Myocyte (in vitro differentiated cells): ENCODE results near the gene TTLL10. TPM values are rescaled to one million over a fixed set of nuclear protein-coding genes. Genes with fewer than 3 reads are reported as not detected.
"Not testable (repeated sequence)": the region's sequence is repeated elsewhere in the genome, so short reads cannot be mapped to it uniquely, and the experiment has no call there.

ENCODE experiments used
- DNase-seq: peaks from one replicate; pipeline ENCODE4 v3.0.0-alpha.2; 2012; ENCODE audit warnings: low read depth
- total RNA-seq: library from RNA; depleted of rRNA; stranded (reverse); fragments of >200 nt; gene quantifications from 2 replicates; pipeline ENCODE4 v1.2.3, GENCODE V29; 2014

The TTLL10 gene
- total RNA-seq, 1 donor from 2014 or later: not detected

DNA sequence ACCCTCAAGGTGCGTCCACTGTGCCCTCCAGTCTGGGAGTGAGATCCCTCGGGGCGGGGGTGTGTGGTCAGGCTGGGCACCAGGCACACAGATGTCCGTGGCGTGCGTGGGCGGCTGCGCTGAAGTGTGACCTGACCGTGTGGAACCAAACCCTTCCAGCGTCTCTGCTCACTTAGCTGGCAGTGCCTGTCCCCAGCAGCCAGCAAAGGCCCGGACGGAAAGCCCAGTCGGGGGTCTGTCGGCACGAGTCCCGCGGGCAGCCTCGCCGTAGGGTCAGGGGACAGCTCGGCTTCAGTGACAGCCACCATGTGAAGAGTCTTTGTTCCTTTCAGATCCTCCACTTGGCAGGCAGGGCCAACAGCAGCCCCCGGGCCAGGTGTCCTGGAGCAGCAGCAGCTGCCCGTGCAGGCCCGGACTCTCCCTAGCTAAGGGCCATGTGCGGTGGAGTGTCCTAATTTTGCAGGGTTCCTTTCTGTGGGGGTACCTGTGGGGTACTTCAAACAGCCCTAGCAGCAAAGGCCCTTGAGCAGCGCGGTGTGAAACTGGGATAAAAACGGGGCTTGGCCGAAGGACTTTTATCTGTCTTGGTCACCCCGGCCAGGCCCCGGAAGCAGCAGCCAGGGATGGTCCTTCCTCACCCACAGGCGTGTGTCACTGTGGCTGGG, 11.6 kb downstream of the TTLL10 start:
- peak; percentile 26 for DNase-seq

DNA sequence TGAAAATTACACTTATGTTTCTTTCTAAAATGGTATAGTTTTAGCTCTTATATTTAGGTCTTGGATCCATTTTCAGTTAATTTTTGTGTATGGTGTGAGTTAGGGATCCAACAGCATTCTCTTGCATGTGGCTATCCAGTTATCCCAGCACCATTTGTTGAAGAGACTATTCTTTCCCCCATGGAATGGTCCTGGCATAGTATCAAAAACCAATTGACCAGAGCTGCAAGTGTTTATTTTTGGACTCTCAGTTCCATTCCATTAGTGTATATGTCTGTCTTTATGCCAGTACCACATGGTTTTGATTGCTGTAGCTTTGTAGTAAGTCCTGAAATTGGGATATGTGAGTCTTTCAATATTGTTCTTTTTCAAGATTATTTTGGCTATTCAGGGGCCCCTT, 14.3 kb downstream of the TTLL10 start:
- peak; percentile 86 for DNase-seq

DNA sequence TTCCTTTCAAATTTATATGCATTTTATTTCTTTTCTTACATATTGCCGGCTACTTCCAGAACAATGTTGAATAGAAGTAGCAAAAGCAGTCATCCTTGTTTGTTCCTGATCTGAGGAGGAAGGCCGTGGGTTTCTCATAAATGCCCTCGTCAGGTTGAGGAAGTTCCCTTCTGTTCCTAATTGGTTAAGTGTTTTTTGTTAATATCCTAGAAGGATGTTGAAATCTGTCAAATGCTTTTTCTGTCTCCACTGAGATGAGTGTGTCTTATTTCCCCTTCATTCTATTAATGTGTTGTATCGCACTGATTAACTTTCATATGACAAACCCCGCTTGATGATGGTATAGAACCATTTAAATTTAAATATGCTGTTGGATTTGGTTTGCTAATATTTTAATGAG, 15.4 kb downstream of the TTLL10 start:
- DNase-seq: no peak

DNA sequence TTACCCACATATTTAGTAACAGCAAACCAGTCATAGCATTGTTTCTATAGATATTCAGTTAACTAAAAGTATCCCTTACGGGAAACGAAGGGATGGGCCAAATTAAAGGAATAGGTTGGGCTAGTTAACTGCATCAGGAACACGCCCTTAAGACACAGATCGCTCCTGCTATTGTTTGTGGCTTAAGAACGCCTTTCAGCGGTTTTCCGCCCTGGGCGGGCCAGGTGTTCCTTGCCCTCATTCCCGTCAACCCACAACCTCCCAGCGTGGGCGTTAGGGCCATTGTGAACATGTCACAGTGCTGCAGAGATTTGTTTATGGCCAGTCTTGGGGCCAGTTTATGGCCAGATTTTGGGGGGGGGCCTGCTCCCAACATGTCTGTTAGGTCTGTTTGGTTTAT, 18.1 kb downstream of the TTLL10 start:
- DNase-seq: no peak

DNA sequence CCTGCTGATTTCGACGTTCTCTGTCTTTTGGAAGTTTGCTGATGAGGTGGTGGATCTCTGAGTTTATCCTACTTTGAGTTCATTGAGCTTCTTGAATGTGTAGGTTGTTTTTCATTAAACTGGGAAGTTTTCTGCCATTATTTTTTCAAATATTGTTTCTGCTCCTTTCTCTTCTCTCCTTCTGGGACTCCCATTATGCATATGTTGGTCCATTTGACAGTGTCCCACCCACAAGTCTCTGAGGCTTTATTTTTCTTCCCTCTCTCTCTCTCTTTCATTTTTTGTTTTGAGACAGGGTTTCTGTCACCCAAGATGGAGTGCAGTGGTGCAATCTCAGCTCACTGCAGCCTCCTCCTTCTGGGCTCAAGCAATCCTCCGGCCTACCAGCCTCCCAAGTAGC, 21.0 kb downstream of the TTLL10 start:
- DNase-seq: no peak

DNA sequence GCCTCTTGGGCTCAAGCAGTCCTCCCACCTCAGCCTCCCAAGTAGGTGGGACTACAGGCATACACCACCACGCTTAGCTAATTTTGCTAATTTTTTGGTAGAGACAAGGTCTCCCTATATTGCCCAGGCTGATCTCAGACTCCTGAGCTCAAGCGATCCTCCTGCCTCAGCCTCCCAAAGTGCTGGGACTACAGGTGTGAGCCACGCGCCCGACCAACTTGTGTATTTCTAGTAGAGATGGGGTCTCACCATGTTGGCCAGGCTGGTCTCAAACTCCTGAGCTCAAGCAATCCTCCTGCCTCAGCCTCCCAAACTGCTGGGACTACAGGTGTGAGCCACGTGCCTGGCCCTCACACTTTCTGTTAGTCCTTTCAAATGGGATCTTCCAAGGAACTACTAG, 22.0 kb downstream of the TTLL10 start:
- DNase-seq: not testable (repeated sequence)

DNA sequence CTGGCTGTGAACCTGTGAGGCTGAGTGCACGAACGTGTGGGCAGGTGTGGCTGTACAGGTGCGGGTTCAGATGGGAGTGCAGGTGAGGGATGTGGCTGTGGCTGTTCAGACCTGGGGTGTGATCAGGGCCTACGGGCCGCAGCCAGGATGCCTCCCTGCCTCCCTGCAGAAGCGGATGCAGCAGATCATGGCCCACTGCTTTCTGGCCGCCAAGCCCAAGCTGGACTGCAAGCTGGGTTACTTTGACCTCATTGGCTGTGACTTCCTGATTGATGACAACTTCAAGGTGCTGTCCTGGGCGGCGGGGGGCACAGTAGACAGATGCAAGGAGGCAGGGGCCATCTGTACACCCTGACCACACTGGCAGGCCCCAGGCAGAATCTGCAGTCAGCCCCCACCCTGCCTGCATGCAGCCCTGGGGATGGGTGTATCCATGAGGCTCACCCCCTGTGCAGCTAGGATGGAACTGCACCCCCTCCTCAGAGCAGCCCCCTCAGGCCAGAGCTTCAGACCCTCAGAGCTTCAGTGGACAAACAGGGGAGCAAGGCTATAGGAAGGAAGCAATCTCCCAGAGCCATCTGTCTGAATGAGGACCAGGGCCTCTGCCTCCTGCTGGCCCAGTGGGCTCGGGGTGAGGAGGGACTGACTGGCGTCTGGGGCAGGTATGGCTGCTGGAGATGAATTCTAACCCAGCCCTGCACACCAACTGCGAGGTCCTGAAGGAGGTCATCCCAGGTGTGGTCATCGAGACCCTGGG, 22.9 kb downstream of the TTLL10 start:
- no peak for DNase-seq

DNA sequence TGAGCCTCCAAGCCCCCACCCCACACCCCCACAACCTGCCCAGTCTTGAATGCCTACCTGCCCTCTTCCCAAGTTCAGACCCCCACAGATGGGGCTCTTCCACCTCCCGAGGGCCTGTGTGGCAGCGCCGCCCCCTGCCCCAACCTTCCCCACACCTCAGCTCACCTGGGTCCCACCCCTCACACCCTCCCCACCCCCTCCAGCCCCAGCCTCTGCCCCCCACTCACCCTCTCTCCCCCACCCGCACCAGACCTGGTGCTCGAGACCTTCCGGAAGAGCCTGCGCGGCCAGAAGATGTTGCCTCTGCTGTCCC, 23.5 kb downstream of the TTLL10 start:
- no peak for DNase-seq

DNA sequence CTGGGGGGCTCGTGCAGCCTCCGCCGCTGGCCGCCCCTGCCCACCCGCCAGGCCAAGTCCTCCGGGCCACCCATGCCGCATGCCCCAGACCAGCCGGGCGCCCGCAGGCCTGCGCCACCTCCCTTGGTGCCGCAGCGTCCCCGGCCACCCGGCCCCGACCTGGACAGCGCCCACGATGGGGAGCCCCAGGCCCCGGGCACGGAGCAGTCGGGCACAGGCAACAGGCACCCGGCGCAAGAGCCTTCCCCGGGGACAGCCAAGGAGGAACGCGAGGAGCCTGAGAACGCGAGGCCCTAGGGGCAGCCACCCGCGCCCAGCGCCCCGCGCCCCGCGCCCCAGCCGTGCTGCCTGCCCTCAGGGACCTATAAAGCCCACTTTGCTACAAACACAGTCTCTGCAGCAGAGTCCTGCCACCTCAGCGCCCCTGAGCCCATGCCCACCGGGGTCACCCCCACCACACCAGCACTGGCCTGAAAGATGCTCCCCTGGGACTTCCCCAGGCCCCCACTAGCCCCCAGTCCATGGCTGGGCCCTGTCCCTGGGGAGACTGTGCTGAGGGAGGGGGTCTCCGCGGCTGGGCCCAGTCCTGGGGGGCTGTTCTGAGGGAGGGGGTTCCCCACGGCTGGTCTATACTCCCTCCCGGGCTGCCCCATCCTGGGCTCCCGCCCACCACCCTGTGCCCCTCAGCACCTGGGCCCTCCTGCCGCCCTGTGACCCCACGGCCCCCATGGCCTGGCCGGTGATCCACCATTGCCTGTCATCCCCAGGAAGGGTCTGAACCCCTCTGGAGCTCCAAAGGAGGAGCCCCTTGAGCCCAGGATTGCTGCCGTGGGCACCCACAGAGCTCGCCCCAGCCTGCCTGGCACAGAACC, 24.1 kb downstream of the TTLL10 start:
- no peak for DNase-seq

DNA sequence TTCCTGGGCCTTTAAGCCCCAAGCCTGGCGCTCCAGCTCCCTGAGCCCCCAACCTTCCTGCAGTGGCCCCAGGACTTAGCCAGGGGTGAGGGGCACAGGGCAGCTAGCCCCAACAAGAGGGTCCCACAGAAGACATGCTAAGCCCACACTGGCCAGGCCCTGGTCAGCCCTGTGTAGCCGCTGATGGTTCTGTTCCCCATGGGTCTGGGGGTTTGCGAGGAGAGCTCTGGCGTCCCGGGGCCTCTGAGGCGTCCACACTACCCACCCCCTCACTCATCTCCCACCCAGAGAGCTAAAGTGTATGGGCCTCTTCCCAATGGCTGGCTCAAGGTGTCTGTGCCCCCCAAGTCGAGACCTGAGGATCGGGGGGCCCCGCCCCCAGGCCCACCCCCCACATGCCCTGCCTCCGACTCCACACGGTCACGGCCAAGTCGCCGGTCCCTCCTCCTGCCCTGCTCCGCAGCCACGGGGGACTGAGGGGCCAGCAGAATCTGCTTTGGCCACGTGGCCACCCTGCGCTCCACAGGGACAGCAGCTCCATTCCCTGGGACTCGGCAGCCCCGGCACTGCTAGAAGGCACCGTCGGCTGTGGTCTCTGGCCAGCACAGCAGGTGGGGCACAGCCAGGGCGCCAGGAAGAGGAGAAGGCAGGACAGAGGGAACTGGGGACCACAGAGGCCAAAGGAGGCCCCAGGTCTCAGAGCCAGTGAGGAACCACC, 24.9 kb downstream of the TTLL10 start:
- DNase-seq: no peak

DNA sequence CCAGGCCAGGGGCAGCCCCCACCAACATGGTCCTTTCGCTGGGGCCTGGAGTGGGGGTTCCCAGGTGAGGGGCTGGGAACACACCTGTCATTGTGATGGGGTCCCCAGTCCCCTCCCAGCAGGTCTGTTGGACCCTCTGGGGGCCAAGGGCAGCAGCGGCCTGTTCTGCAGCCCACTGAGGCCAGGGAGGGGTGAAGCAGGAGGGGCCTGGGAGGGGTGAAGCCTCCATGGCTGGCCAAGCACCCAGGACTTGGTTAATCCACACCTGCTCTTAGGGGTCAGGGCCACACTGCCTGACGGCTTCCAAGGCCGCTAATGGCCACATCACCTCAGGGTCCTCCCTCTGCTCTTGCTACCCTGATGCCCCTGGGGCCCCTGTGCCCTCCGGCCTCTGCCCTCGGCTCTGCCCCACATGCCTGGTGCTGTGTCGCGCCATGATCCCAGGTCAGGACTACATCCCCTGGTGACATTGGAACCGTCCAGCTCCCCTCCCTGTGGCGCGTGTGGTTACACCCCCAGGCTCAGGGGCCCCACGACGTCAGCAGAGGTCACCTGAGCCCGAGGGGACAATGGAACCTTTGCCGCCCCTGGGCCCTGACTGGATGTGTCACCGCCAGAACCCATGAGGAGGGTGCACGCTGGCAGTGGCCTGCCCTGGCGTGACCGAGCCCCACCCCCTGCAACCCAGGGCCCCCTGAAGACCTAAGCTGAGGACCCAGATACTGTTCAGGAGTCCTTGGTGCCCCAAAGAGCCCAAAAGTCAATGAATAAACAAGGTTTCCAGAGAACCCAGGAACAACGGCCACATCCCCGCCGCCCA, 25.7 kb downstream of the TTLL10 start:
- no peak for DNase-seq

DNA sequence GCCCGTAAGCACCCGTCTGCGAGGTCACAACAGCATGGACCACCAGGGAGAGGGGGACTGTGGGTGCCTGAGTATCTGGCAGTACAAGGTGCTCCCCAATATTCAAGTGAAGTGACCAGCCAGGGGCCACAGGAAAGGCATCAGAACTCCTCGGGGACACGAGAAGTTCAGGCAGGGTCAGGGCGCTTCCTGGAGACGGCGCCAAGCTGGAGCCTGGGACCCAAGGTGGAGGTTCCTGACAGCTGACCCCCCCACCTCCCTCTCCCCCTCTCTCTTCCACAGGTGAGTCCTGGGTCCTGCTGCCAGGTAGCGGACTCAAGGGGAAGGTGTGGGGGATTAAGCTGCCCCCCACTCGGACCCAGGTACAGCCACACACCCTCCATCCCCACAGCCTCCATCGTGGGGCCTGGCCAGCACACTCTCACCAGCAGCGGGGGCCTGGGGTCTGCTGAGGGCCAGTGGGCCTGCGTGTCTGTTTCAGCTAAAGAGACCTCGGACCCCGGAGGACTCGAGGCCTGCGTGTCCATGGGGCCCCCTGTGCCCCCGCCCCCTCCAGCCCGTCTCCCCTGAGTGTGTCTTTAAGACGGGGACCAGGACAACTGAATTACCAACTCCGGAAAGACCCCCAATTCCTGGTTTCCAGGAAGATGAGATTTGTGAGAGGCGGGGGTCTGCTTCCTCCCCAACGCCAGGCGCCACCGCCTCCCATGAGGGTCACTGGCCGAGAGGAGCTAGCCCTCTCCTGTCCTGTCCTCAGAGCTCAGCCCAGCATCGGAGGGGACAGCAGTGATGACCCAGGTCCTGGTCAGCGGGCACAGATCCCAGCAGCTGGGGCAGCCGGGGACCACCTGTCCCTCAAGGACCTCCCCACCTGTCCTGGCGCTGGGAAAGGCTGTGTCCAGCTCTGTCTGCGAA, 26.5 kb downstream of the TTLL10 start:
- DNase-seq: no peak

DNA sequence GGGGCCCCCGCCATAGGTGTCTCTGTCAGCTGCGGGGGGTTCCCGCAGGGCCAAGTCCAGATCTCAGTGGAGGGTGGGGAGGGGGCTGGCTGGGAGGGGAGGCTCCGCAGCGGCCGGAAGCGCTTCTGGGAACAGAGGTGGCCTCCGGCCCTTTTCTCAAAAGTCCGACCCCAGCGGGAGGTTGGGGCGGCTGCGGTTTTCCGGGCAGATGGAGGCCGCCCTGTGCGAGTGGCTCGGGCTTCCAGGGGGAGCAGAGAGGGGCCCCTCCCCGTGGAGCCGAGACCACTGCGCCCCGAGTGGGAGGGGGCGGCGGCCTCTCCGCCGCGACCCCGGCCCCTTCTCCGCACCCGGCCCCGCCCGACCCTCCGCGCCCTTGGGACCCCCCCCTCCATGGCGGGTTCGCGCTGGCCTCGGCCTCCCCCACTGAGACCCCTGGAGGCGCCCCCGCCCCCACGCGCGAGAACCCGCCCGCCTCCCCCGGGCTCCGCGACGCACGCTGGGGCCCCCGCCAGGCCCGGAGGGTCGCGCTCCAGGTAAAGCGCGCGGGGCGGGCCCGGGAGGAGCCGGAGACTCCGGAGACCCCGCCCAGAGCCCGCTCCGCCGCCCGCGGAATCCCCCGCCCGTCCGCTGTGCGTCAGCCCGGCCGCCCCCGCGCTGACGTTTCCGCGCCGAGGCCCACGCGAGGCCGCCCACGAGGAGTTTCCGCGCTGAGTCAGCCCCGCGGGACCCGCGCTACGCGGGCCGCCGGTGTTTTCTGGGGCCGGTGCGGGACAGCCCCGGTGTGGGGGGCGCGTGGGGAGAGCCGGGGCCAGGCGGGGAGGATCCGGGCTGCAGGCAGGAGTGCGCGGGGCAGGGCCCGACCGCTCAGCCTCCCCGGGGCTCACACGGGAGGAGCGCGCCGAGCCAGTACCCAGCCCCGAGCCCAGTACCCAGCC, 27.5 kb downstream of the TTLL10 start:
- DNase-seq: no peak

DNA sequence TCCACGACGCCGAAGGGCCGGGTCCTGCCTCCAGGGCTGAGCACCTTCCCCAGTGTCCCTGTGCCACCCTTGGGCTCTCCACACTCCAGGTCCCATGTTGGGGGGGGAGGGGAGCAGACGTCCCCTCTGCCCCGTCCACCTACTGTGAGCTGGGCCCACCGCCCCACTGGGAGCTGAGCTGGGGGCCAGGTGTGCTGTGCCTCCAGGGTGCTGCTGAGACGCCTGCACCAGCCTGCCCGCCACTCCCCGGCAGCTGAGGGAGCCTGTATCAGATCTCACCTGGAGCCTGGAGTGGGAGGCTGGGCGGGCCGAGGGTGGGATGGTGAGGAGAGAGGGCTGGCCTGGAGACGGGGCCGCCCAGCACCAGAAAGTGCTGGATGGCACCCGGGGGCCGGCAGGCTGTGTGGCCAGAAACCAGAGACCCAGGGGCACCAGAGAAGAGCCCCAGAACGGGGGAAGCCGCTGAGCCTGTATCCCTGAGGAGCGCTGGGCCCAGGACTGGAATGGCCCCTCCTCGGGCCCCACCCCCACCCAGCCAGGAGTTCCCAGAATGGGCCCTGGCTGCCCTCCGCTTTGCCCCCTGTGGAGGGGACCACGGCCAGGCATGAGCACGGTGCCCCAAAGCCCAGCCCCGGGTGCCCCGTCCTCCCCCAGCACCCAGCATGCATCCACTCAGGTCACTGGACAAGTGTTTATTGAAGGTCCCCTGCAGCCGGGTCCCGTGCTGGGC, 29.3 kb downstream of the TTLL10 start:
- DNase-seq: no peak

DNA sequence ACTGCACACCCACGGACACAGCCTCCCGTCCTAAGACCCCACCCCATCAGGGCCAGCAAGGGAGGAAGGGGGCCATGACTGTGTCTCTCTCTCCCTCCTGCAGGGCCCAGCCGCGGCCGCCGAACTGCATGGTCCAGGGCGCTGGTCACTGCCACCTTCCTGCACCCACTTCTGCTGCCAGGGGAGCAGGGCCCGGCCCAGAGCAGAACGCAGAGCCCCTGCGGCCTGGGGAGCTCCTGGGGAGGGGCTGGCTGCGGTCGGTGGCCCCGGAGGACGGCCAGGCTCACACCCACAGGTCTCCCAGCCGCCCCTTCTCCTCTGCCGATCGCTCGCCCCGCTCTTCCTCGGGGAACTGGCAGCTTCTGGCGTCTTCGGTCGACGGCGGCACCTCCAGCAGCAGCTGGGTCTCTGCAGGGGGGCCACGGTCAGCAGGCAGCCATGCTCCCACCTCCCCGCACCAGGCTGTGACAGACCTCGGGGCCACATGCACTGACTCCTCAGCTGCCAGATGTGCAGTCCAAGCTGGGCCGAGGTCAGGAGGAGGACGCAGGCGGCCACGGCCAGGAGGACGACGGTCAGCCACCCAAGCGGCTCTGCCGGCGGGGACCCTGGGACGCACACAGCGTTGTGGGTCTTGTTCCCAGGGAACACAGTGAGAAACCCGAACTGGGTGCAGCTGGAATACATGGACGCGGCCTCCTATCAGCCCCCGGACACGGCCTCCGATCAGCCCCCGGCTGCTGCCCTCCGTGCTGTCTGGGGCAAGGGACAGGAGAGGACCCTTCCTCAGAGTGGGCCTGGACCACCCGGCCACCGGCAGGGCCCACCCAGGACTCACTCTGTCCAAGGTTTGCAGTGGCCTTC, 30.1 kb downstream of the TTLL10 start:
- DNase-seq: no peak

DNA sequence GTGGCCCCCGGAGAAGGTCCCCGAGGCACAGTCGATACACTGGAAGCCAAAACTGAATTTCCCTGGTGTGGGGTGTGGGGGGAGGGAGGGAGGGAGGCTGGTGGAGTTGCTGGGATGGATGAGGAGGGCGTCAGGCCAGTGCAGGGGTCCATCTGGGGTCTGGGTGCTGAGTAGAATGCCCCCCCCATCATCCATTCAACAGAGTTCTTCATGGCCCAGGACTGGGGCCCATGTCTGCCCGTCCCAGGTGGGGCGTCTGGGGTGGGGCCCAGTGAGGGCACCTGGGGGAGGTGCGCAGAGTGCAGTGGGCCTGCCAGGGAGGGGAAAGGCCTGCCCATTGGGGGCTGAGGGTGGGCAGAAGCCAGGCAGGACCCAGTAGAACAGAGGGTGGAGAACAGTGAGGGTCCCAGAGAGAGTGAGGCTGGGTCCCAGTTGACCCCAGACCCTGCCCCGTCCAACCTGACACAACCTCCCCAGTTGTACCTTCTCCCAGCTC, 30.8 kb downstream of the TTLL10 start:
- DNase-seq: no peak
